Tibial nerve (tissue), 3 donors: ENCODE data around the gene EME2.

Experiments used
- POLR2A ChIP-seq, 2 donors: fragments of 450-650 bp; IDR thresholded peaks; one replicate each; pipeline ENCODE4 v1.6.1; 2017; ENCODE audit warnings: antibody characterized with exemption in 2 of 2, mild to moderate bottlenecking in 2 of 2, moderate library complexity in 2 of 2
- TF ChIP-seq, protein P1 (sequence below), 5 experiments: fragments of 200-600 bp in 3 of 5; fragments of 450-650 bp in 2 of 5; sonication (generic) in 3 of 5; IDR thresholded peaks; one replicate each; pipeline ENCODE4 v1.5.1; 2016 to 2019; ENCODE audit warnings: antibody characterized with exemption in 5 of 5, mild to moderate bottlenecking in 3 of 5, moderate library complexity in 2 of 5

DNA sequence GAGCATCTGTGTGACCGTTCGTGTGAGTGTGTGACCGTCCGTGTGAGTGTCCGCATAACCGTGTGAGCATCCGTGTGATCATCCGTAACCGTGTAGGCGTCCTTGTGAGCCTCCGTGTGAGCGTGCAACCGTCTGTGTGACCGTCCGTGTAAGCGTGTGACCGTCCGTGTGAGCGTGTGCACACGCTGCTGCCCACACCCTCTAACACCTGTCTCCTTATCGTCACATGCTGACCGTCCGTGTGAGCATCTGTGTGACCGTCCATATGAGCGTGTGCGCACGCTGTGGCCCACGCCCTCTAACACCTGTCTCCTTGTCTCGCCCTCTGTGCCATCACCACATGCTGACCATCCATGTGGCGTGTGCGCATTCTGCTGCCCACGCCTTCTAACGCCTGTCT is 32.4 kb upstream of the EME2 start:
- TF ChIP-seq POLR2A (IDR thresholded peaks at IDR 0.05), result no peak
- TF ChIP-seq, protein P1, sequence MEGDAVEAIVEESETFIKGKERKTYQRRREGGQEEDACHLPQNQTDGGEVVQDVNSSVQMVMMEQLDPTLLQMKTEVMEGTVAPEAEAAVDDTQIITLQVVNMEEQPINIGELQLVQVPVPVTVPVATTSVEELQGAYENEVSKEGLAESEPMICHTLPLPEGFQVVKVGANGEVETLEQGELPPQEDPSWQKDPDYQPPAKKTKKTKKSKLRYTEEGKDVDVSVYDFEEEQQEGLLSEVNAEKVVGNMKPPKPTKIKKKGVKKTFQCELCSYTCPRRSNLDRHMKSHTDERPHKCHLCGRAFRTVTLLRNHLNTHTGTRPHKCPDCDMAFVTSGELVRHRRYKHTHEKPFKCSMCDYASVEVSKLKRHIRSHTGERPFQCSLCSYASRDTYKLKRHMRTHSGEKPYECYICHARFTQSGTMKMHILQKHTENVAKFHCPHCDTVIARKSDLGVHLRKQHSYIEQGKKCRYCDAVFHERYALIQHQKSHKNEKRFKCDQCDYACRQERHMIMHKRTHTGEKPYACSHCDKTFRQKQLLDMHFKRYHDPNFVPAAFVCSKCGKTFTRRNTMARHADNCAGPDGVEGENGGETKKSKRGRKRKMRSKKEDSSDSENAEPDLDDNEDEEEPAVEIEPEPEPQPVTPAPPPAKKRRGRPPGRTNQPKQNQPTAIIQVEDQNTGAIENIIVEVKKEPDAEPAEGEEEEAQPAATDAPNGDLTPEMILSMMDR (IDR thresholded peaks at IDR 0.05), result no peak
